ENCODE measurements around the gene SCG3.

Gene SCG3

GRCh38 chr15:51731549-51732267 is 50.4 kb downstream of the SCG3 start:
- DNase-seq, result no peak

- no peak for DNase-seq
Measured at GRCh38 chr15:51732646-51733045, 51.3 kb downstream of the SCG3 start.

DNA sequence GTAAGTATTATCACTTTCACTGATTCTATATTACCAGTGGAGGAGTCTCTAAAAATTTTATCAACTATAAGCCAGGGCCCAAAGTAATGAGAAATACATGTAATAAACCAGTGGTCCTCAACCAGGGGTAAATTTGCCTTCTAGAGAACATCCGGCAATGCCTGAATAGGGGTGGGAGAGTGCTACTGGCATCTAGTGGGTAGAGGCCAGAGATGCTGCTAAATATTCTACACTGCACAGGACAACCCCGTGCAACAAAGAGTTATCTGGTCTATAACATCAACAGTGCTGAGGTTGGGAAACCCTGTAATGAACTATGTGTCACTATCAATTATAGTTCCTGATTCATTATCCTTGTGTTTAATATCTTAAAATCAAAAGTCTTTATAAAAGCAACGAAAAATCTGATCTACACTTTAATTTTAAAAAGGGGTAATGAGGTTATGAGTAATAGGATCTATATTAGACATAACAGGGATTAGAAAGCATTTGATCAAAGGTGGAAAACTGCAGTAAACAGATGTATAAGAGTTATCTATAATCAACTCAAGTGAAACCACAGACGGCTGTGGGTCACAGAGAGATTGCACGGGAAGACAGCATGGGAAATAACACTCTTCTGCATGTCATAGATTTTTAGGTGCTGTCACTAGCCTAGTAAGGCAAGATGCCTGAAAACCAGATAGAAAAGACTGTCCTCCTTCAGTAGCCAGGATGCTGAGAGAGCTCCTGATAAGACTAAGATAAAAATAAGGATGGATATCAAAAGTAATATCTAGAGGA is 54.1 kb downstream of the SCG3 start:
- DNase-seq, result no peak

- DNase-seq, result no peak
Measured at GRCh38 chr15:51736069-51736468, 54.8 kb downstream of the SCG3 start.

DNA sequence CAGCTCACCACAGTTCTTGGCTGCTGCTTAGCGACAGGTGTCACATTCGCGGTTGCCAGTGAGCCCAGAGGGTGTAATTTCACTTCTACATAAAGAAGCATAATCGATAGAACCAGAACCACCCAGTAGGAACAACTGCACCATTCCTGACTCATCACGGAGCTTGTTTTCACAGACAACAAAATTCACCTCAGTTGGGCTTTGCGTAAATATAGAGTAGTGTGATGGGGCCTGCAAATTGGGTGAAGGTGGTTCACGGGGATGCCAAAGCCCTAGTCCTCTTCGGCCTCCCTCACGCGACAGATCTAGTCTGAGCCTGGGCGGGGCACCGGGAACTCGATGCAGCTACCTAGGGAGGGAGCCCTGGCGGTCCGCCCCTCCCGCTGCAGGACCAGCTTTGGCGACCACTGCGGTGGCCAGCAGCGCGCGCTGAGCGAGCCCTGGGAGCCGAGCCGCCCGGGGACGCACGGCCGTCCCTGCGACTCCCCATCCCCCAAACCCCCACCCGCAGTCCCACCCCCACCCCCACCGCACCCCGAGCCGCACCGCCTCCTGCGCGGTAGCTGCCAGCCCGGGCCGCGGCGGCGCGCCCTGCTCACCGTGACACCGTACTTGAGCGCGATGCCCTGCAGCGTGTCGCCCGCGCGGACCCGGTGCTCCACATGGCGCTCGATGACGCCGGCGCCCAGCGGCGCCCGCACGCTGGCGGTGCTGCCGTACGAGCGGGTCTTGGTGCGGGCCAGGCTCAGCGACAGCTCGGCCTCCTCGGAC is 55.6 kb downstream of the SCG3 start:
- no peak for DNase-seq

GRCh38 chr15:51737522-51738305 is 56.4 kb downstream of the SCG3 start, which contains the start of gene LYSMD2:
LYSMD2 (minus strand) TSS chr15:51737655; CDS start chr15:51737622, 33 bp downstream.
- no peak for DNase-seq

GRCh38 chr15:51738553-51738952 is 57.2 kb downstream of the SCG3 start:
- no peak for DNase-seq

DNA sequence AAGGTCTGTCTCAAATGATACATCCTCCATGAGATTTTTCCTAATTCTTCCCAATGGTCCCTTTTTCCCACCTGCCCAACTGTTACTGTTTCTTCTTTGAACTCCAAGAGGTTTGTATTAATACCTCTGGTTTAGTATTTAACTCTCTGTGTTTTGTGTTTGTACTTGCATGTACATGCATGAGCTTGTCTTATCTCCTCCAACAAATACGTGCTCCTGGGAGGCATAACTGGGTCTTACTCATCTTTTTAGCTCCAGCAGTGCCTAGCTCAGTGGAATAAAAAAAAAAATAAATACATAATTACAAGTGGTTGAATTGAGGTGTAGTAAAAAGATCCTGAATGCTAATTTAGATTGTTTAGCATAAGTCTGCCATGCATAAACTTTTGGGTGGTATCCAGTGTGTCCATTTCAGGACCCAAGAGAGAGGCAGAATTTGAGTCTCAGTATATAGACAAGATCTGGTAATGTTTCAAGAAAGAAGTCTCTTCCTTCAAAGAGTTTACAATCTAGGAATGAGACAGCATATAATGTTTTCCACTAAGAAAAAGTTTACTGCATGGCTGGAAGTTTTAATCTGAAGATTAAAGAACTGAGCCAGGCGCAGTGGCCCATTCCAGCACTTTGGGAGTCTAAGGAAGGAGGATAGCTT is 57.9 kb downstream of the SCG3 start:
- no peak for DNase-seq

- no peak for DNase-seq
Measured at GRCh38 chr15:51749307-51749706, 68.0 kb downstream of the SCG3 start.

DNA sequence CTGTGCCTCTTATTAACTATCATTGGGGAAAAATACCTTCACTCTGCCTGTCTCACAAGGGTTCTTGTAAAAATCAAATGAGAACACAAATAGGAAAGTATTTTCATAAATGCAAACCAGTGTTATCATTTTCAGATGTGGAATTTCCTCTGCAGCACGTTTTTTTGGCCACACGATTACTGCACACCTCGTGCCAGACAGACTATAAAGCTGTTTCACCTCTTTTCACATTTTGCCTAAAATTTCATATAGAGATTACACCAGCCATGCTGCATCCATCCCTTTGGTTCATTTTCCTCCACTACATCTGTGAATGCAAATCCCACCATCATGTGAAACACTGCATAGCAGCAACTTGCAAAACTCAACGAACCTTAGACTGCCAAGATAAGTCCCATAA is 68.9 kb downstream of the SCG3 start:
- DNase-seq, result no peak

- no peak for DNase-seq
Measured at GRCh38 chr15:51750792-51751696, 69.7 kb downstream of the SCG3 start, which contains the start of gene TMOD2. TMOD2 (plus strand) TSS chr15:51751597; CDS start chr15:51766442, 14,845 bp downstream.

DNA sequence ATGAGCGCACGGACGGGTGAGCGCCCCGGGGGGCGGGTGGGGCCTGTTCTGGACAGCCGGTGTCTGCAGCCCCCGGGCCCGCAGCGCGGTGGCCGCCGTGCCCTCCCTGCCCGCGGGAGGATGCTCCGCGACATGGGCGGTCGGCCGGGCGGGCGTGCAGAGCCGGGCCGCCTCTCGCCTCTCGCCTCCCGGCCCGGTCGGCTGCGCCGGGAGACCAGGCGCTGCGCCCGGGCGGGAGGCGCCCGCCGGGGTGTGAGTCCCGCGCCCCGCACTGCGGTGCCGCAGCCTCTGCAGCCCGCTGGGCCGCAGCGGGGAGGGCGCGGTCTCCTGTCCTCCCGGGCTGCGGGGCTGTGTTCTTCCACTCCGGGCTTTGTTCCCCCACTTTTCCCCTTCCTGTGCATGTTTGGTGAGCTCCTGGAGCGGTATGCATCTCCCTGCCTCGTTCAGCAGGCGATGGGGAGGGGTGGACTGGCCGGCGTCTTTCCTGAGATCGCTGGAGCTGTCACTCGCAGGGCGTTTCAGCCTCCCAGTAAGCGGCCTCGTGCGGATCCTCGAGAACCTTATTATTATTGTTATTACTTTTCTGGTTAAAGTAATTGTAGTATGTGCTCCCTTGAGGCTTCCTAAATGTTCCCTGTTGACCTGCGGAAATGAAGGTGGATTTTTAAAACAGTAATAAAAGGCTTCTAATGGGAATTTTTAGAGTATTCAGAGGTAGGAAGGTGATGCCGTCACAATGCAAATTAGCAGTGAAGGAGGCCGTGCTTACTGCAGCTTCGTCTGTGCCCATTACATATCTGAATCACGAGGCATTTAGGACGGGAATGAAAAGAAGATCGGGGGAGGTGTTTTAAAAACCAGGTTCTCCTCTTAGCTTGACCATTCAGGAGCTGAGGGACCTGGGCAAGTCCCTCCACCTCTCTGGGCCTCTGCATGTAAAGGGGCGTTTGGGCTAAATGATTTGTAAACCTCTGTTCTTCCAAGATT is 70.7 kb downstream of the SCG3 start:
- no peak for DNase-seq

DNA sequence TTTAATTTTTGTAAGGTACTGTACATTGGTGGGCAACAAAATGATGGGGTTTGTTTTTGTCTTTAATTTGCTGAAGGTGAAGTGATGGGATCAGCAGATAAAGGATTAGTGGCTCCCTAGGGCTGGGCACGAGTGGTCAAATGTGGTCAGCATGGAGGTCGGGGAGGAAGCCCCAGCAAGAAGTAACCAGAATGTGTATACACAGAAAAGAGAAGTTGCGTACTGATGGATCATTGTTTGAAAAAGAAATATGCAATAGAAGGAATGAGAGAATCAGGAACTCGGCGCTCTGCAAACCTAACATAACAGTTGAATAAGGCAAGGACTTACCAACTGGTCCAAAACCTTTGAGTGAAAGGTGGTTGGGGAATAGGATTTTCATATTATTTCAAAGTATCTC is 71.6 kb downstream of the SCG3 start:
- DNase-seq, result no peak

- no peak for DNase-seq
Measured at GRCh38 chr15:51754267-51754666, 73.0 kb downstream of the SCG3 start.

GRCh38 chr15:51755790-51756189 is 74.5 kb downstream of the SCG3 start:
- DNase-seq, result no peak

GRCh38 chr15:51756482-51756881 is 75.2 kb downstream of the SCG3 start:
- no peak for DNase-seq

GRCh38 chr15:51757450-51757849 is 76.1 kb downstream of the SCG3 start:
- no peak for DNase-seq

DNA sequence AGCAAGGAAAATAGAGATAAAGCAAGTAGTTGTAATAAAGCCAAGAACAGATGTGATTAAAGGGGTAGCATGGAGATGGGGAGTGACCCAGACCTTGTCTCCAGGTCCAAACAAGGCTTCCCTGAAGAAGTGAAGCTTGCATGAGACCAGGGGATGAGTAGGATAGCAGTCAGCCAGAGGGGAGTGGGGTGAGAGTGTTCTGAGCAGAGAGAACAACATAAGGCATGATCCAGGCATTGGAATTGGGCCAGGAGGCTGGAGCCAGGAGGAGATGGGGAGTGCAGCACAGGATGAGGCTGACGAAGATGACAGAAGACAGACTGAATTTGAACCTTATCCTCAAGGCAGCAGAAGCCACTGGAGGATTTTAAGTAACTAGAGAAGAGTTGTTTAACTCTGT is 77.3 kb downstream of the SCG3 start:
- DNase-seq, result no peak

- peak; percentile 58 for DNase-seq
Measured at GRCh38 chr15:51759557-51760070, 78.3 kb downstream of the SCG3 start.
